K562 (cell line): Measurements from ENCODE around the gene RPE. TPM values are rescaled to one million over a fixed set of nuclear protein-coding genes. Genes with fewer than 3 reads are reported as not detected.

Experiments used
- ATAC-seq: fragments of 200-7000 bp; cut with Tn5 transposase; 3 replicates; pipeline ENCODE4 v1.9.1; 2020; ENCODE audit warnings: moderate library complexity
- BruUV-seq: library from RNA; stranded (reverse); fragments of 400-500 nt; replicated peaks from 2 replicates; lab custom pipeline; 2021; lab: Mats Ljungman, UMichigan
- CTCF ChIA-PET: fragments of 300-600 bp; formaldehyde crosslinking; extraction: SDS; loops from one replicate; lab custom pipeline; 2021; ENCODE audit warnings: low intra/inter-chr PET ratio; lab: Yijun Ruan, JAX
- POLR2A ChIA-PET: fragments of 300-600, 350-650 bp; sonication (Branson Sonifier 250); formaldehyde crosslinking; extraction: SDS; loops from one replicate; lab custom pipeline; 2021; ENCODE audit warnings: antibody characterized with exemption, inconsistent platforms; lab: Yijun Ruan, JAX
- DNase-seq, 4 experiments: peaks; one replicate each; pipeline versions ENCODE4 v3.0.0 to v3.0.0-alpha.2; 2011 to 2018; ENCODE audit warnings: low spot score in 3 of 4, mixed read lengths in 3 of 4; ENCODE audit errors: extremely low read depth in 1 of 4
- FAIRE-seq: peaks from 2 replicates; lab custom pipeline; 2011; peaks lifted over from hg19 to GRCh38; lab: Jason Lieb, UNC
- H2AFZ ChIP-seq: 2 replicates; pipeline ENCODE4 v1.6.0; 2011; ENCODE audit warnings: low read depth, low read length, control low read depth, inconsistent platforms
- H3K27ac ChIP-seq: fragments of 200-600 bp; 3 replicates; pipeline ENCODE4 v1.8.0; 2011; ENCODE audit warnings: low read depth, mild to moderate bottlenecking, control low read depth, inconsistent platforms, low read length, moderate library complexity, mixed read lengths; ENCODE audit errors: extremely low read depth
- H3K27me3 ChIP-seq, 2 experiments: fragments of 300-600 bp in 1 of 2; 2 replicates in 1 of 2; 3 replicates in 1 of 2; pipeline versions ENCODE4 v1.6.0 to v1.8.0; 2011; ENCODE audit warnings: inconsistent platforms in 2 of 2, low read length in 2 of 2, mild to moderate bottlenecking in 1 of 2, mixed read lengths in 1 of 2, moderate library complexity in 1 of 2; ENCODE audit not compliant: control insufficient read depth in 2 of 2, insufficient read depth in 2 of 2
- H3K36me3 ChIP-seq: fragments of 300-600 bp; 3 replicates; pipeline ENCODE4 v1.8.0; 2011; ENCODE audit warnings: mild to moderate bottlenecking, low read length, inconsistent platforms; ENCODE audit not compliant: control insufficient read depth, insufficient read depth
- H3K4me1 ChIP-seq, 2 experiments: fragments of 200-600 bp in 1 of 2; replicated peaks in 1 of 2; 2 replicates in 1 of 2; 3 replicates in 1 of 2; pipeline versions ENCODE4 v1.5.1 to v1.8.0; 2011; ENCODE audit warnings: inconsistent platforms in 2 of 2, low read length in 2 of 2, mild to moderate bottlenecking in 1 of 2, mixed read lengths in 1 of 2, moderate library complexity in 1 of 2; ENCODE audit not compliant: control insufficient read depth in 2 of 2, insufficient read depth in 2 of 2
- H3K4me2 ChIP-seq: 2 replicates; pipeline ENCODE4 v1.6.1; 2011; ENCODE audit warnings: low read length, control low read depth, inconsistent platforms, mixed read lengths; ENCODE audit not compliant: insufficient read depth
- H3K4me3 ChIP-seq: fragments of 200-600 bp; sonication (generic), shearing (Covaris generic); 2 replicates; pipeline ENCODE4 v1.5.1; 2016; ENCODE audit warnings: control low read depth, inconsistent platforms
- H3K79me2 ChIP-seq: fragments of 200-600 bp; 3 replicates; pipeline ENCODE4 v1.8.0; 2011; ENCODE audit warnings: low read length, inconsistent platforms; ENCODE audit not compliant: control insufficient read depth, insufficient read depth
- H3K9ac ChIP-seq, 2 experiments: 2 replicates each; pipeline versions ENCODE4 v1.6.0 to v1.6.1; 2011; ENCODE audit warnings: low read depth in 2 of 2, low read length in 2 of 2, control low read depth in 1 of 2, inconsistent platforms in 1 of 2, mild to moderate bottlenecking in 1 of 2, mixed read lengths in 1 of 2; ENCODE audit not compliant: insufficient read depth in 1 of 2
- H3K9me1 ChIP-seq: one replicate; pipeline ENCODE4 v1.6.0; 2011; ENCODE audit warnings: inconsistent platforms, mild to moderate bottlenecking, low read length, moderate library complexity; ENCODE audit not compliant: control insufficient read depth, insufficient read depth
- H3K9me3 ChIP-seq: replicated peaks from 2 replicates; pipeline ENCODE4 v1.5.1; 2011; ENCODE audit warnings: low read depth, low read length, inconsistent platforms; ENCODE audit not compliant: control insufficient read depth, insufficient read depth
- H4K20me1 ChIP-seq: replicated peaks from 2 replicates; pipeline ENCODE4 v1.6.1; 2011; ENCODE audit warnings: low read length, inconsistent platforms, mixed read lengths; ENCODE audit not compliant: control insufficient read depth, insufficient read depth
- ATF3 ChIP-seq, 2 experiments: fragments of 450-650 bp in 1 of 2; sonication (generic) in 1 of 2; formaldehyde crosslinking in 1 of 2; IDR thresholded peaks in 1 of 2; conservative IDR thresholded peaks in 1 of 2; 2 replicates each; pipeline versions ENCODE4 v1.6.1 to v1.8.1; 2016 to 2023; ENCODE audit warnings: mild to moderate bottlenecking in 2 of 2, moderate library complexity in 2 of 2, inconsistent platforms in 1 of 2, missing genetic modification reagents in 1 of 2
- CHD1 ChIP-seq: fragments of 200-600 bp; sonication (generic); IDR thresholded peaks from one replicate; pipeline ENCODE4 v1.6.1; 2012; ENCODE audit warnings: mild to moderate bottlenecking, moderate library complexity, low read length, inconsistent platforms
- CREB3L1 ChIP-seq: fragments of 450-650 bp; IDR thresholded peaks from 2 replicates; pipeline ENCODE4 v1.6.1; 2014; ENCODE audit warnings: low read depth, mild to moderate bottlenecking, moderate library complexity, borderline replicate concordance
- CTCF ChIP-seq, 3 experiments: IDR thresholded peaks in 2 of 3; conservative IDR thresholded peaks in 1 of 3; 2 replicates each; pipeline ENCODE4 v1.5.1; 2011 to 2012; ENCODE audit warnings: low read length in 3 of 3, mild to moderate bottlenecking in 3 of 3, control low read depth in 2 of 3, improper control_type of control experiment in 1 of 3, inconsistent platforms in 1 of 3, low read depth in 1 of 3, mixed read lengths in 1 of 3, moderate library complexity in 1 of 3; ENCODE audit not compliant: insufficient read depth in 2 of 3
- E2F8 ChIP-seq: fragments of 450-650 bp; IDR thresholded peaks from 2 replicates; pipeline ENCODE4 v1.7.1; 2018; ENCODE audit warnings: mild to moderate bottlenecking, low read depth; ENCODE audit not compliant: partially characterized antibody
- GTF2B ChIP-seq: IDR thresholded peaks from 2 replicates; pipeline ENCODE4 v1.6.1; 2011; ENCODE audit not compliant: insufficient read length; ENCODE audit errors: extremely low read depth
- NFIX ChIP-seq: fragments of 250-450 bp; sonication (Bioruptor Pico); IDR thresholded peaks from 2 replicates; pipeline ENCODE4 v1.4.0; 2020; ENCODE audit warnings: low read depth, mild to moderate bottlenecking, moderate library complexity
- PPARD ChIP-seq: fragments of 250-450 bp; sonication (Bioruptor Pico); IDR thresholded peaks from 2 replicates; pipeline ENCODE4 v1.8.0; 2022; ENCODE audit warnings: inconsistent platforms, mild to moderate bottlenecking, moderate library complexity
- ZNF584 ChIP-seq: fragments of 200-800 bp; sonication (Bioruptor generic); IDR thresholded peaks from 2 replicates; pipeline ENCODE4 v1.6.1; 2016; ENCODE audit warnings: low read depth, mild to moderate bottlenecking, missing genetic modification characterization, missing compliant biosample characterization
- WGBS: fragments of 100-300 bp; shearing (Covaris generic); methylation state at CpG from one replicate; pipeline ENCODE4 v1.1.6; 2016; ENCODE audit warnings: low coverage, mixed read lengths; ENCODE audit not compliant: insufficient coverage; ENCODE audit errors: missing lambda C conversion rate; 5-methylcytosine and 5-hydroxymethylcytosine counted together
- in situ Hi-C: fragments of 300-500 bp; cut with MboI; formaldehyde crosslinking; loops from 4 replicates; pipeline ENCODE4 v1.15.0; 2018; ENCODE audit warnings: inconsistent platforms, mixed read lengths
- intact Hi-C: fragments of 100-400 bp; cut with micrococcal nuclease; formaldehyde crosslinking; loops from 2 replicates; pipeline ENCODE4 v1.14.2; 2022
- polyA plus RNA-seq, 8 experiments: library from polyadenylated mRNA; depleted of rRNA in 4 of 8; stranded (reverse) in 5 of 8; unstranded in 3 of 8; fragments of >200 nt; fragmentation: Nextera tagmentation in 2 of 8; fragmentation: Illumina TruSeq in 1 of 8; extraction: Ambion mirVana in 2 of 8; extraction: Trizol in 1 of 8; gene quantifications; 2 replicates each; pipeline versions ENCODE4 v1.2.1 to v1.2.3, GENCODE V29; 2011 to 2014; ENCODE audit warnings: inconsistent platforms in 1 of 8, missing spikeins in 1 of 8
- total RNA-seq, 7 experiments: library from RNA; depleted of rRNA in 6 of 7; stranded (reverse); fragments of >200 nt in 6 of 7; fragmentation: Illumina TruSeq in 2 of 7; extraction: Trizol in 2 of 7; gene quantifications; 2 replicates each; pipeline versions ENCODE4 v1.2.1 to v1.2.3, GENCODE V29; 2011 to 2021; ENCODE audit warnings: low replicate concordance in 1 of 7

Gene RPE
- total and polyA plus RNA-seq, 9 of the 15 experiments (the other 6 are each of a cell fraction or from before 2014, with no cell fraction given): 33.5 to 65.3 (median 50.4) TPM

GRCh38 chr2:210009896-210010295, 7.5 kb downstream of the RPE start (continued):
- TF ChIP-seq CREB3L1 (no peak), GTF2B (no peak), ZNF584 (CRISPR knock-in tag) (no peak)

GRCh38 chr2:210020138-210020537, 17.7 kb downstream of the RPE start:
- Histone ChIP-seq H3K36me3 (peaks cover 90% of the 10 kb centered on the region), H2AFZ (no peak overlapping the region), H3K4me2 (no peak overlapping the region), H3K4me1 (no peaks in the 10 kb centered on the region), H4K20me1 (no peaks in the 10 kb centered on the region), H3K4me3 (no peak overlapping the region), H3K9ac (no peak overlapping the region), H3K27me3 (no peaks in the 10 kb centered on the region), H3K27ac (no peak overlapping the region), H3K79me2 (no peaks in the 10 kb centered on the region), H3K9me1 (no peaks in the 10 kb centered on the region), H3K9me3 (no peaks in the 10 kb centered on the region)
- intact Hi-C loops: no loop called here
- DNase-seq (no peak), FAIRE-seq (no peak), ATAC-seq (no peak)
- POLR2A ChIA-PET: no interaction called here
- in situ Hi-C loops: loop anchor here (25.0 kb wide), 1 partner anchor 442 kb away; no protein-coding TSS in a partner anchor
- WGBS: 83% methylated on average over 1 of the region's 1 CpG
- CTCF ChIA-PET: no interaction called here
- BruUV-seq: no TSS peak
- no peak for TF ChIP-seq PPARD (CRISPR knock-in tag)
- no peak for TF ChIP-seq NFIX (CRISPR knock-in tag)
- TF ChIP-seq ATF3 (IDR thresholded peaks at IDR 0.05): no peak
- TF ChIP-seq ATF3 (CRISPR knock-in tag; conservative IDR thresholded peaks at IDR 0.05): no peak
- no peak for TF ChIP-seq CHD1
- no peak for TF ChIP-seq E2F8
- TF ChIP-seq CTCF (IDR thresholded peaks at IDR 0.05 in 2 of 3, conservative IDR thresholded peaks at IDR 0.05 in 1 of 3; ENCODE audit: insufficient read depth in 2 of 3, low read depth in 1 of 3, low read length in 3 of 3): no peak
